Stomach (tissue), 9 donors: ENCODE results near the gene PSME3IP1. TPM values are rescaled to one million over a fixed set of nuclear protein-coding genes. Genes with fewer than 3 reads are reported as not detected.

Experiments
- DNase-seq, 2 donors: peaks; one replicate each; pipeline versions ENCODE4 v3.0.0 to v3.0.0-alpha.2; 2013 to 2019
- H3K27ac ChIP-seq, 5 donors: fragments of 200-600 bp in 4 of 5; sonication (generic) in 4 of 5; one replicate each; pipeline ENCODE4 v1.5.1; 2013 to 2019; ENCODE audit warnings: mild to moderate bottlenecking in 1 of 5, moderate library complexity in 1 of 5
- H3K27me3 ChIP-seq, 3 donors: fragments of 200-600 bp; sonication (generic); one replicate each; pipeline ENCODE4 v1.5.1; 2017 to 2019; ENCODE audit warnings: mixed run types in 1 of 3
- H3K36me3 ChIP-seq, 4 donors: fragments of 200-600 bp; sonication (generic); 1 replicate in 3 of 4; 2 replicates in 1 of 4; pipeline ENCODE4 v1.5.1; 2016 to 2019
- H3K4me1 ChIP-seq, 4 donors: fragments of 200-600 bp; sonication (generic); one replicate each; pipeline ENCODE4 v1.5.1; 2016 to 2019
- H3K4me3 ChIP-seq, 4 donors: fragments of 200-600 bp; sonication (generic) in 3 of 4; one replicate each; pipeline ENCODE4 v1.5.1; 2016 to 2019; ENCODE audit warnings: mild to moderate bottlenecking in 1 of 4
- H3K9me3 ChIP-seq, 4 donors: fragments of 200-600 bp; sonication (generic); one replicate each; pipeline ENCODE4 v1.5.1; 2016 to 2019
- CTCF ChIP-seq, 7 experiments: fragments of 450-650 bp in 4 of 7; fragments of 200-600 bp in 3 of 7; sonication (generic) in 3 of 7; IDR thresholded peaks; one replicate each; pipeline ENCODE4 v1.5.1; 2016 to 2019; ENCODE audit warnings: antibody characterized with exemption in 7 of 7, control low read depth in 2 of 7, mild to moderate bottlenecking in 1 of 7
- EP300 ChIP-seq: sonication (generic); formaldehyde crosslinking; IDR thresholded peaks from one replicate; pipeline ENCODE4 v1.6.1; 2017; ENCODE audit warnings: antibody characterized with exemption
- POLR2A ChIP-seq, 4 donors: fragments of 450-650 bp; IDR thresholded peaks; one replicate each; pipeline ENCODE4 v1.6.1; 2016; ENCODE audit warnings: antibody characterized with exemption in 4 of 4, control low read depth in 2 of 4, mild to moderate bottlenecking in 1 of 4, moderate library complexity in 1 of 4
- POLR2AphosphoS5 ChIP-seq, 3 donors: sonication (generic); formaldehyde crosslinking; IDR thresholded peaks; one replicate each; pipeline ENCODE4 v1.6.1; 2016; ENCODE audit warnings: antibody characterized with exemption in 3 of 3
- WGBS, 5 donors: extraction: QIAGEN DNeasy Blood & Tissue Kit in 3 of 5; methylation state at CpG; one replicate each; pipeline versions ENCODE4 v1.1.5 to v1.1.7; 2013 to 2018; 5-methylcytosine and 5-hydroxymethylcytosine counted together
- intact Hi-C: fragments of 100-400 bp; cut with DNase I; formaldehyde crosslinking; loops from one replicate; pipeline ENCODE4 v1.15.1; 2023; ENCODE audit warnings: low total_unique reads
- polyA plus RNA-seq, 3 donors: library from polyadenylated mRNA; stranded (reverse); fragments of 200-250 nt; gene quantifications; one replicate each; pipeline ENCODE4 v1.2.3, GENCODE V29; 2013
- total RNA-seq, 5 donors: library from RNA; depleted of rRNA; stranded (reverse); fragments of >200 nt; gene quantifications; one replicate each; pipeline versions ENCODE4 v1.1.0 to v1.2.3, GENCODE V29; 2014 to 2016
- donor health status: healthy with polysubstance abuse.
- donor health status: Bipolar disorder and iron deficiency.
- donor health status: healthy.

PSME3IP1 gene
- total and polyA plus RNA-seq, 8 donors, result 37.4 to 104 (median 63.4) TPM

- Histone ChIP-seq H3K4me1 (peaks cover 2 to 24% (median 6%) of the 10 kb centered on the region in 4 donors), H3K9me3 (no peaks in the 10 kb centered on the region), H3K27me3 (no peaks in the 10 kb centered on the region), H3K36me3 (peaks cover 23 to 70% (median 67%) of the 10 kb centered on the region in 4 donors), H3K4me3 (no peak overlapping the region), H3K27ac (no peak overlapping the region)
- DNase-seq, result no peak
- intact Hi-C loops, result no loop called here
- WGBS, 5 donors, result 80 to 93% (median 87%) methylated on average over 4 of the region's 4 CpGs
- TF ChIP-seq CTCF (IDR thresholded peaks at IDR 0.05) (no peak), POLR2AphosphoS5 (IDR thresholded peaks at IDR 0.05) (no peak), EP300 (no peak), POLR2A (IDR thresholded peaks at IDR 0.05) (no peak)
These were observed 33.4 kb downstream of the PSME3IP1 start for GRCh38 chr16:57152096-57153093.

- peak in 1 of 2 donors; percentile 9 for DNase-seq
- Histone ChIP-seq H3K36me3 (peaks cover 23 to 63% (median 60%) of the 10 kb centered on the region in 4 donors), H3K27ac (no peak overlapping the region), H3K9me3 (no peaks in the 10 kb centered on the region), H3K4me1 (peaks cover 5 to 25% (median 11%) of the 10 kb centered on the region in 4 donors), H3K27me3 (no peaks in the 10 kb centered on the region), H3K4me3 (no peak overlapping the region)
- intact Hi-C loops, result no loop called here
- no peak for TF ChIP-seq POLR2AphosphoS5 (IDR thresholded peaks at IDR 0.05)
- TF ChIP-seq EP300, result no peak
- no peak for TF ChIP-seq CTCF (IDR thresholded peaks at IDR 0.05)
- TF ChIP-seq POLR2A (IDR thresholded peaks at IDR 0.05), result no peak
- WGBS, 5 donors, result 73 to 94% (median 85%) methylated on average over 2 of the region's 2 CpGs
These were observed 34.5 kb downstream of the PSME3IP1 start for GRCh38 chr16:57151369-57151768.

- H3K27ac ChIP-seq, result no peak overlapping the region
- TF ChIP-seq CTCF (IDR thresholded peaks at IDR 0.05) (no peak), POLR2A (IDR thresholded peaks at IDR 0.05) (no peak), EP300 (no peak), POLR2AphosphoS5 (IDR thresholded peaks at IDR 0.05) (no peak)
These were observed 35.0 kb downstream of the PSME3IP1 start for GRCh38 chr16:57150682-57151330.

GRCh38 chr16:57149391-57149790 lies 36.4 kb downstream of the PSME3IP1 start:
- H3K9me3 ChIP-seq, result no peaks in the 10 kb centered on the region
- no peak for TF ChIP-seq POLR2A (IDR thresholded peaks at IDR 0.05)
- no peaks in the 10 kb centered on the region for H3K27me3 ChIP-seq
- peaks cover 5 to 29% (median 15%) of the 10 kb centered on the region in 4 donors for H3K4me1 ChIP-seq
- 94 to 96% (median 96%) methylated on average over 9 to 10 of the region's 10 CpGs for WGBS, 5 donors
- no peak overlapping the region for H3K27ac ChIP-seq
- H3K36me3 ChIP-seq, result peaks cover 21 to 43% (median 40%) of the 10 kb centered on the region in 4 donors
- H3K4me3 ChIP-seq, result no peak overlapping the region
- intact Hi-C loops, result no loop called here
- no peak for DNase-seq

More at GRCh38 chr16:57150682-57151330, 35.0 kb downstream of the PSME3IP1 start:
- Histone ChIP-seq H3K9me3 (no peaks in the 10 kb centered on the region), H3K27me3 (no peaks in the 10 kb centered on the region), H3K4me3 (no peak overlapping the region), H3K36me3 (peaks cover 23 to 57% (median 54%) of the 10 kb centered on the region in 4 donors), H3K4me1 (peaks cover 5 to 24% (median 12%) of the 10 kb centered on the region in 4 donors)
- intact Hi-C loops, result no loop called here
- peak in 1 of 2 donors; percentile 18 for DNase-seq
- 71 to 85% (median 79%) methylated on average over 9 of the region's 9 CpGs for WGBS, 5 donors
